OCI-M1 (cell line): ENCODE results near the gene WDR1.

Experiments
- DNase-seq: peaks from one replicate; lab custom pipeline; 2025; lab: John Stamatoyannopoulos, UW

Gene WDR1

GRCh38 chr4:10066670-10067651, 49.6 kb downstream of the WDR1 start:
- DNase-seq: no peak

GRCh38 chr4:10066206-10066605, 50.4 kb downstream of the WDR1 start:
- DNase-seq: no peak

DNA sequence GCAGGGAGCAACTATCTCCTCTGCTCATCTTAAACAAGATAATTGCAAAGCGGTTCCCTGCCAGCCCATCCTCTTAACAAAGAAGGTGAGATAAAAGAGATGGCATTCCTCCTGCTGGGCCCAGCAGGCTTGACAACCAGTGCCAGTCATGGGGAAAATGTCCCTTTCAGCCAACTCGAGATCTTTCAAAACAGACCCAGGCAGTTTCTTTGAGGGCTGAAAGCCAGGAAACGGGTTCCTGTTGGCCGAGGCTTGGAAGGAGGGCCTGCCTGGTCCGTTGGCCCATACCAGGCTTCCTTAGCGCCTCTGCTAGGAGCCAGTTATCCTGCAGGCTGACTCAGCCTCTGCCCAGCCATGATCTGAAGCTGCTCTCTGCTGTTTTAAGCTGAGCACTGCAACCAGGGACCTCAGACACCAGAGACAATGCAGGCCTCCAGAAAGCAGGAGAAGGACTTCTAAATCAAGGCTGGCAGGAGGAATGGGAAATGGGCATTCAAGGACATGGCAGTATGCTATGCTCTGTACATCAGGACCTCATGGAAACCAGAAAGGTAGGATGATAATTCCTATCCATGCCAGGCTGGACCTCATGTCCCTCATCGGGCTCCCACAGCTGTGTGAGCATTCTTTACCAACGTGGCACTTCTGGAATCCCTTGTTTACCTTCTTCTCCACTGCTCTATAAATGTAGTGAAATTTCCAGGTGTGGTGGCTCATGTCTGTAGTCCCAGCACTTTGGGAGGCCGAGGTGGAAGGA, 52.9 kb downstream of the WDR1 start:
- peak; percentile 25 for DNase-seq

- DNase-seq: no peak
Observed at GRCh38 chr4:10061650-10062415, 54.8 kb downstream of the WDR1 start.

DNA sequence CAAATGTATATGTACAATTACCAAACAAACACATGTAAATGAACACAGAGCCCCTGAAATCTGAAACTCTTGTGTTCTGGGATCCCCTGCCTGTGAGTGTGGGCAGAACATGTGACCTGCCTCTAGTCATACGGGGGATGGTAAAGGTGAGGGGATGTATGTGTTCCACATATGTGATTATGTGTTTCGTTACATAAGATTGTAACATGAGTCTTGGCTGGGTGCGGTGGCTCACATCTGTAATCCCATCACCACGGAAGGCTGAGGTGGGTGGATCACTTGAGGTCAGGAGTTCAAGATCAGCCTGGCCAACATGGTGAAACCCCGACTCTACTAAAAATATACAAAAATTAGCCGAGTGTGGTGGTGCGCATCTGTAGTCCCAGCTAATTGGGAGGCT, 58.2 kb downstream of the WDR1 start:
- no peak for DNase-seq

GRCh38 chr4:10057023-10057395, 59.6 kb downstream of the WDR1 start:
- no peak for DNase-seq

DNA sequence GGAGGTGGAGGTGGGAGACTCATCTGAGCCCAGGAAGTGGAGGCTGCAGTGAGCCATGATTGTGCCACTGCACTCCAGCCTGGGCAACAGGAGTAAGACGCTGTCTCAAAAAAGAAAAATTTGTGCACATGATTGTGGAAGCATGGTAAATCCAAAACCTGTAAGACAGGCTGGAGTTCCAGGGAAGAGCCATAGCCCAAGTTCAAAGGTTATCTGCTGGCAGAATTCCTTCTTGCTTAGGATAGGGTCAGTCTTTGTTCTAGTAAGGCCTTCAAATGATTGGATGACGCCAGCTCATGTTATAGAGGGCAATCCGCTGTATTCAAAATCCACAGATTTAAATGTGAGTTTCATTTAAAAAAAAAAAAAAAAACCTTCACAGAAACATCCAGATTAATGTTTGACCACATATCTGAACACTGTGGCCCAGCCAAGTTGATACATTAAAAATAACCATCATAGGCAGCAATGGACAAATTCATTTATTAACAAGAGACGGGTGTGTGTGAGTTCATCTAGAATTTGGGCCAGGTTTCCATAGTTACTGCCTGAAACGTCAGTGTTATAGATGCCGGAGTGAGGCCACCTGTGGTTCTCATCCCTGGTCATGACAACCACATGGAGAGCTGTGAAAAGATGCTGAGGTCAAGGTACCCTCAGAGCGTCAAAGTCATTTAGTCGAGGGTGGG, 60.1 kb downstream of the WDR1 start:
- DNase-seq: no peak

DNA sequence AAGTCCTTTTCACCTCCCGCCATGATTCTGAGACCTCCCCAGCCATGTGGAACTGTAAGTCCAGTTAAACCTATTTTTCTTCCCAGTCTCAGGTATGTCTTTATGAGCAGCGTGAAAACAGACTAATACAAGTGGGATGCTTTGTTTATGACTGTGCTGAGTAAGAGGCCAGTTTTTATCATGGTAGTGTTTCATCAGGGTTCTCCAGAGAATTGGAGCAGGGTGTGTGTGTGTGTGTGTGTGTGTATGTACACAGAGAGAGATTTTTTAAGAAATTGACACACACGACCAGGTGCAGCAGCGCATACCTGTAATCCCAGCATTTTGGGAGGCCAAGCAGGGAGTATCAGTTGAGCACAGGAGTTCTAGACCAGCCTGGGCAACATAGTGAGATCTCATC, 60.7 kb downstream of the WDR1 start:
- no peak for DNase-seq

DNA sequence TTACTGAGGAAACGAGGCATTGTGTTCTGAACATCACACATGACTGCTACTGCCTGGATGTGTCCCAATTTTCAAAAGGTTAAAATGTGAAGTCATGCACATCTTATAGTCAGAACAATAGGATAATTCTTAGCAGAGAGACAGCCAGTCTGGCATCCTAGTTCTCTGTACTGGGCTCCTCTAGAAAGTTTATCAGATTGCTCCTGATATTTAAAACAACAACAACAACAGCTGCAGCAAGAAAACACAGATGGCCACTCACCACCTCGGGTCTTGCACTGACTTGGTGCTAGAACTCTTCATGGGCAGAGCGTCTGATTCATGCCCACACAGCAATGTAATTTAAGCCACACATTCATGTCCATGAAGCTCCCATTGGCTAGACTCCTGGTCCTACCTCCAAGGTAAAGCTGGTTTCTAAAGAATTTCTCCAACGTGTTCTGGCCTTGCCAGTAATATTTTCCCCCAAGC, 62.0 kb downstream of the WDR1 start:
- DNase-seq: no peak

- no peak for DNase-seq
Observed at GRCh38 chr4:10053635-10054453, 62.8 kb downstream of the WDR1 start.

- no peak for DNase-seq
Observed at GRCh38 chr4:10051517-10052135, 65.0 kb downstream of the WDR1 start.

DNA sequence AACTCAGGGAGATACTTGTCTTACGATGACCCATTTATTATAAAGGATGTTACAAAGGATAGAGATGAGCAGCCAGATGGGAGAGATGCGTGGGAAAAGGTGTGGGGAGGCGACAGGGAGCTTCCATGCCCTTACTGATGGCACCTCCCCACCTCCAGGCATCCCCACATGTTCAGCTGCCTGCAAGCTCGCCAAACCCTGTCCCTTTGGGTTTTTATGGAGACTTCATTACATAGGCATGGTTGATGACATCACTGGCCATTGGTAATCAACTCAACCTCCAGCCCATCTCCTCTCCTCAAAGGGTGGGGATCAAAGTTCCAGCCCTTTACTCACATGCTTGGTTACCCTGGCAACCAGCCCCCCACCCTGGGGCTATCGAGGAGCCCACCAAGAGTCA, 65.9 kb downstream of the WDR1 start:
- no peak for DNase-seq

DNA sequence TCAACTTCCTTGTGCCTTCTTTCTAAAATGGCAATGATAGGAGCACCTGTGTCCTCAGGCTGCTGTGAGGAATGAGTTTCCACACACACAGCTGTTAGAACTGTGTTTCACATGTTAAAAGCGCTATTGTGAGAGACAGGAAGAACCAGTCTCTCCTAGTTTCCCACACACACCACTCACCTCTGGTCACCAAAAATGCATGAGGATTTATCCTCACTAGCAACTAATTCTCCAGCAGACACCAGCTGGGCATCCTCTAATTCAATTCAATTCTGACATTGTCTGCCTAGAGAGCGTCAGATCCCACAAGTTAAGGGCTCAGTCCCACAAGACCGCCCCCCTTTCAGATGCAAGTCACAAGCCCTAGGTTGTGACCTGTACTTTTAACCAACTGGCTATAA, 66.3 kb downstream of the WDR1 start:
- DNase-seq: no peak

DNA sequence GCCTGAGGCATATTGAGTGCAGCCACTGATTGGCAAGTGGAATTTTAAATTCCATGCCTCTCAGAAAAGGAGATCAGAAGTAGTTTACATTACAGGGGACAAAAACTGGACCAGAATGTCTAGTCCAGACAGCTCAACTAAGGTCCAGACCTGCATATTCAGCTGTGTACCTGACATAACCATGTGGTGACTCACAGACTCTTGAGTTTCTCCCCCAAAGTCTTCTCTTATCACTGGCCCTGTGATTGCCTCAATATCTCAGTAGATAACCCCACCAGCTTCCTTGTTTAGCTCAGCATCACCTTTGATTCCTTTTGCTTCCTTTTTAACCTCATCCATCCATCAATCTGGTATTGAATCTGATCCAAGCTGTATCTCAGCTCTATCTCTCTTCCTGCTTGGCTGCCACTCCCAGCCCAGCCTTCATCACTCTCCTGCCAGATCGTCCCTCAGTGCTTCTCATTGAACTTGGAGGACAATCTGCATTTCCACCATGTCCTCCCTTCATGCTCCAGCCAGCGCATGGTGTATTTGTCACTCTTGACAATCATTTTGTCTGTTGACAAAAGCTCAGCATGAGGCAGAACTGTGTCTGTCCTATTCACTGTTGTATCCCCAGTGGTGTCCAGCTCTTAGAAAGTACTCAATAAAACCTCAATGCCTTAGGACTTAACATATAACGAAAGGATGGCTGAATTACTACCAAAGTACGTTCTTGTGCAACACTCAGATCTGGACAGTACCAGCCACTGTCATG, 67.5 kb downstream of the WDR1 start:
- no peak for DNase-seq

DNA sequence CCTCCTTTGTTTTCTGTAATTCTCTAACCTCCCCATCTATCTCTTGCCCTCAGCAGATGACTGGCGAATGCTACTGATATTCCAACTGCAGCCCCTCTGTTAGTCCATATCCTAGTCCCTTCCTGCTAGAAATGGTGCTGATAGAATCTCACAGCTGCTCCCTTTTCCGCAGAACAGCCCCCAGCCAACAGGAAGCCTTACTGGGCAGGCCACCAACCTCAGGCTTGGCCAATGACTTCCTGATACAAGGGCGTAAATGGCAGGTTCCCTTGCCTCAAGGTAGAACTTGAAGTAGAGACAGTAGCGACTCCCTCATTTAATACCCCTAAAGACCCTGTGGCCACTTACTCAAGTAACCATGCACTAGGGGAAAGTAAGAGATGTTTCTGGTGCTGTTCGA, 68.6 kb downstream of the WDR1 start:
- DNase-seq: no peak

- no peak for DNase-seq
Observed at GRCh38 chr4:10046471-10046870, 70.1 kb downstream of the WDR1 start.

DNA sequence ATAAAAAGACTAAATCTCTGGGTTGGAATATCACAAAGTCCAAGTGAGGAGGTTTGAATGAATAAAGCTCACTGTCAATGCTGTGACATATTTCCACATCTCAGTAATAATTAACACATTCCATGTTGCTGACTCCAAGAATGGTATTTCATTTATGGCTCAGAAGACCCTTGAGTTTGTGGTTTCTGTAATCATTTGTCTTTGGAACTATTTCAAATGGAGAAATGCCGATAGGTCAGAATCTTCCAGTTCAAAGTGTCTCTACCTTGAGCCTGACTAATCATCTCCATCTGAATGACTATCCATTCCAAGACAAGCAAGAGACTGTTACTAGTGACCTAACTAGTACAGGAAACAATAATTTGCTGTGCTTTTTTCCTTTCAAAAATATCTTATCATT, 71.1 kb downstream of the WDR1 start:
- no peak for DNase-seq

GRCh38 chr4:10041036-10041435, 75.6 kb downstream of the WDR1 start:
- no peak for DNase-seq

DNA sequence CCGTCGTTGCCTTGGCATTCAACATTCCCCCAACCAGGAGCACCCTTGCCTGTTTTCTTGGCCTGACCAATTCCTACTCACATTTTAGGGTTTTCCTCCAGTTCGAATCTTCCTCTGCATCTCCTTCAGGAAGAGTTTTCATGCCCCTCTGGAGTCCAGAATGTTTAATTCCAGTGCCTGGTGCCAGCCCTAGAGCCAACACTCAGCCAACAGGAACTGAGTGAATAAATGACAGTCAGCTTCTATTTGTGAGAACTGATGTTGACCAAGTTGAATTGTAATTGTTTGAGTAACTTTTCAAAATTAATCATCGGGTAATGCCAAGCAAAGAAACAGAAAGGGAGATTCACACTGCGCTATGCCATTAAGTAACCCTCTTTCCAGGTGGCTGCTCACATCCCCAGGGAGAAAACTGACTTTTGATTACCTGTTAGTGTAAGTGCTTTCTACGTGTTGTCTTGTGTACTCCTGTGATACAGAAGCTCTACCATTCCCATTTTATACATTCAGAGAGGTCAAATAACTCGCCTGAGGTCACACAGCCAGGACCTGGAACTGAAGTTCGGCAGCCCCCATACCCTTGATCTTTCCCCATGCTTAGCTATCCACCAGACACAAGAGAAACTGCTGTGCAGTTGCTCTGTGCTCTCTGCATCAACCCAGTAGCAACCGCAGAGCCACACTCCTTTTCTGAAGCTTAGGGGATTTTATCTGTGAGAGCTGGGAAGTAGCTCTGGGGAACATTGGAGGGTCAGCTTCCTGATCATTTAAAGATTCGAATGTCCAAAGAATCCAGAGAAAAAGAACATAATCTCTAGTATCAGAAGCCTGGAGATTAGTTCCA, 76.3 kb downstream of the WDR1 start:
- DNase-seq: no peak
